Keratinocyte (primary cell): ENCODE data around the gene PPARA.

Experiments
- EZH2 ChIP-seq: IDR thresholded peaks from one replicate; pipeline ENCODE4 v1.6.1; 2012; ENCODE audit warnings: inconsistent platforms, mild to moderate bottlenecking, low read length, moderate library complexity
- TF ChIP-seq, protein P1 (sequence below), 3 experiments: IDR thresholded peaks in 1 of 3; conservative IDR thresholded peaks in 1 of 3; optimal IDR thresholded peaks in 1 of 3; 2 replicates in 2 of 3; 3 replicates in 1 of 3; pipeline versions ENCODE3 to v1.5.1; 2011; ENCODE audit warnings: low read length in 3 of 3, mild to moderate bottlenecking in 3 of 3, moderate library complexity in 2 of 3, control low read depth in 1 of 3, inconsistent platforms in 1 of 3; ENCODE audit not compliant: insufficient read depth in 2 of 3; ENCODE audit errors: extremely low read depth in 1 of 3

DNA sequence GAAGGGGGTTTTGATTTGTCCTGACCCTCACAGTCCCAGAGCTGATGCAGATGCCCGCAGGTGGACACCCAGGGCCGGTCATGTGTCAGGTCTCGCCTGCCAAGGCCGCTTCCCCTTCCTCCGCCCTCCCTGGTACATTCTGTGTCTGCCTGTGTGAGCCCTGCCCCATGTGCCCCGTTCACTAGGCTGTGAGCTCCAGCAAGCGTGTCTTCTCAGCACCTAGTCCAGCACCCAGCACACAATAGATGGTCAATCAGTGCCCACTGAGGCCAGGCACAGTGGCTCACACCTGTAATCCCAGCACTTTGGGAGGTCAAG, 29.9 kb upstream of the PPARA start:
- TF ChIP-seq, protein P1, sequence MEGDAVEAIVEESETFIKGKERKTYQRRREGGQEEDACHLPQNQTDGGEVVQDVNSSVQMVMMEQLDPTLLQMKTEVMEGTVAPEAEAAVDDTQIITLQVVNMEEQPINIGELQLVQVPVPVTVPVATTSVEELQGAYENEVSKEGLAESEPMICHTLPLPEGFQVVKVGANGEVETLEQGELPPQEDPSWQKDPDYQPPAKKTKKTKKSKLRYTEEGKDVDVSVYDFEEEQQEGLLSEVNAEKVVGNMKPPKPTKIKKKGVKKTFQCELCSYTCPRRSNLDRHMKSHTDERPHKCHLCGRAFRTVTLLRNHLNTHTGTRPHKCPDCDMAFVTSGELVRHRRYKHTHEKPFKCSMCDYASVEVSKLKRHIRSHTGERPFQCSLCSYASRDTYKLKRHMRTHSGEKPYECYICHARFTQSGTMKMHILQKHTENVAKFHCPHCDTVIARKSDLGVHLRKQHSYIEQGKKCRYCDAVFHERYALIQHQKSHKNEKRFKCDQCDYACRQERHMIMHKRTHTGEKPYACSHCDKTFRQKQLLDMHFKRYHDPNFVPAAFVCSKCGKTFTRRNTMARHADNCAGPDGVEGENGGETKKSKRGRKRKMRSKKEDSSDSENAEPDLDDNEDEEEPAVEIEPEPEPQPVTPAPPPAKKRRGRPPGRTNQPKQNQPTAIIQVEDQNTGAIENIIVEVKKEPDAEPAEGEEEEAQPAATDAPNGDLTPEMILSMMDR (optimal IDR thresholded peaks at IDR 0.05 in 1 of 3, IDR thresholded peaks at IDR 0.05 in 1 of 3, conservative IDR thresholded peaks at IDR 0.05 in 1 of 3; ENCODE audit: extremely low read depth in 1 of 3, insufficient read depth in 2 of 3, low read length in 3 of 3) = no peak
- no peak for TF ChIP-seq EZH2
